ENCODE data around the gene C1QTNF8.

GRCh38 chr16:1091992-1092552 lies 4.0 kb downstream of the C1QTNF8 start:
- no peak for TF ChIP-seq EZH2 (IDR thresholded peaks at IDR 0.05; ENCODE audit: borderline replicate concordance, low read depth, low read length, severe bottlenecking)
- TF ChIP-seq, protein P1, sequence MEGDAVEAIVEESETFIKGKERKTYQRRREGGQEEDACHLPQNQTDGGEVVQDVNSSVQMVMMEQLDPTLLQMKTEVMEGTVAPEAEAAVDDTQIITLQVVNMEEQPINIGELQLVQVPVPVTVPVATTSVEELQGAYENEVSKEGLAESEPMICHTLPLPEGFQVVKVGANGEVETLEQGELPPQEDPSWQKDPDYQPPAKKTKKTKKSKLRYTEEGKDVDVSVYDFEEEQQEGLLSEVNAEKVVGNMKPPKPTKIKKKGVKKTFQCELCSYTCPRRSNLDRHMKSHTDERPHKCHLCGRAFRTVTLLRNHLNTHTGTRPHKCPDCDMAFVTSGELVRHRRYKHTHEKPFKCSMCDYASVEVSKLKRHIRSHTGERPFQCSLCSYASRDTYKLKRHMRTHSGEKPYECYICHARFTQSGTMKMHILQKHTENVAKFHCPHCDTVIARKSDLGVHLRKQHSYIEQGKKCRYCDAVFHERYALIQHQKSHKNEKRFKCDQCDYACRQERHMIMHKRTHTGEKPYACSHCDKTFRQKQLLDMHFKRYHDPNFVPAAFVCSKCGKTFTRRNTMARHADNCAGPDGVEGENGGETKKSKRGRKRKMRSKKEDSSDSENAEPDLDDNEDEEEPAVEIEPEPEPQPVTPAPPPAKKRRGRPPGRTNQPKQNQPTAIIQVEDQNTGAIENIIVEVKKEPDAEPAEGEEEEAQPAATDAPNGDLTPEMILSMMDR (IDR thresholded peaks at IDR 0.05; ENCODE audit: borderline replicate concordance, extremely low read depth, low read length, poor library complexity, severe bottlenecking): no peak

Data from DND-41 (cell line).